K562 (cell line): ENCODE data around the gene MYMK. TPM values are rescaled to one million over a fixed set of nuclear protein-coding genes. Genes with fewer than 3 reads are reported as not detected.

Experiments
- ATAC-seq: fragments of 200-7000 bp; cut with Tn5 transposase; 3 replicates; pipeline ENCODE4 v1.9.1; 2020; ENCODE audit warnings: moderate library complexity
- BruUV-seq: library from RNA; stranded (reverse); fragments of 400-500 nt; replicated peaks from 2 replicates; lab custom pipeline; 2021; lab: Mats Ljungman, UMichigan
- CTCF ChIA-PET: fragments of 300-600 bp; formaldehyde crosslinking; extraction: SDS; loops from one replicate; lab custom pipeline; 2021; ENCODE audit warnings: low intra/inter-chr PET ratio; lab: Yijun Ruan, JAX
- POLR2A ChIA-PET: fragments of 300-600, 350-650 bp; sonication (Branson Sonifier 250); formaldehyde crosslinking; extraction: SDS; loops from one replicate; lab custom pipeline; 2021; ENCODE audit warnings: antibody characterized with exemption, inconsistent platforms; lab: Yijun Ruan, JAX
- DNase-seq, 4 experiments: peaks; one replicate each; pipeline versions ENCODE4 v3.0.0 to v3.0.0-alpha.2; 2011 to 2018; ENCODE audit warnings: low spot score in 3 of 4, mixed read lengths in 3 of 4; ENCODE audit errors: extremely low read depth in 1 of 4
- FAIRE-seq: peaks from 2 replicates; lab custom pipeline; 2011; peaks lifted over from hg19 to GRCh38; lab: Jason Lieb, UNC
- H2AFZ ChIP-seq: 2 replicates; pipeline ENCODE4 v1.6.0; 2011; ENCODE audit warnings: low read depth, low read length, control low read depth, inconsistent platforms
- H3K27ac ChIP-seq: fragments of 200-600 bp; 3 replicates; pipeline ENCODE4 v1.8.0; 2011; ENCODE audit warnings: low read depth, mild to moderate bottlenecking, control low read depth, inconsistent platforms, low read length, moderate library complexity, mixed read lengths; ENCODE audit errors: extremely low read depth
- H3K27me3 ChIP-seq, 2 experiments: fragments of 300-600 bp in 1 of 2; 2 replicates in 1 of 2; 3 replicates in 1 of 2; pipeline versions ENCODE4 v1.6.0 to v1.8.0; 2011; ENCODE audit warnings: inconsistent platforms in 2 of 2, low read length in 2 of 2, mild to moderate bottlenecking in 1 of 2, mixed read lengths in 1 of 2, moderate library complexity in 1 of 2; ENCODE audit not compliant: control insufficient read depth in 2 of 2, insufficient read depth in 2 of 2
- H3K36me3 ChIP-seq: fragments of 300-600 bp; 3 replicates; pipeline ENCODE4 v1.8.0; 2011; ENCODE audit warnings: mild to moderate bottlenecking, low read length, inconsistent platforms; ENCODE audit not compliant: control insufficient read depth, insufficient read depth
- H3K4me1 ChIP-seq, 2 experiments: fragments of 200-600 bp in 1 of 2; replicated peaks in 1 of 2; 2 replicates in 1 of 2; 3 replicates in 1 of 2; pipeline versions ENCODE4 v1.5.1 to v1.8.0; 2011; ENCODE audit warnings: inconsistent platforms in 2 of 2, low read length in 2 of 2, mild to moderate bottlenecking in 1 of 2, mixed read lengths in 1 of 2, moderate library complexity in 1 of 2; ENCODE audit not compliant: control insufficient read depth in 2 of 2, insufficient read depth in 2 of 2
- H3K4me2 ChIP-seq: 2 replicates; pipeline ENCODE4 v1.6.1; 2011; ENCODE audit warnings: low read length, control low read depth, inconsistent platforms, mixed read lengths; ENCODE audit not compliant: insufficient read depth
- H3K4me3 ChIP-seq: fragments of 200-600 bp; sonication (generic), shearing (Covaris generic); 2 replicates; pipeline ENCODE4 v1.5.1; 2016; ENCODE audit warnings: control low read depth, inconsistent platforms
- H3K79me2 ChIP-seq: fragments of 200-600 bp; 3 replicates; pipeline ENCODE4 v1.8.0; 2011; ENCODE audit warnings: low read length, inconsistent platforms; ENCODE audit not compliant: control insufficient read depth, insufficient read depth
- H3K9ac ChIP-seq, 2 experiments: 2 replicates each; pipeline versions ENCODE4 v1.6.0 to v1.6.1; 2011; ENCODE audit warnings: low read depth in 2 of 2, low read length in 2 of 2, control low read depth in 1 of 2, inconsistent platforms in 1 of 2, mild to moderate bottlenecking in 1 of 2, mixed read lengths in 1 of 2; ENCODE audit not compliant: insufficient read depth in 1 of 2
- H3K9me1 ChIP-seq: one replicate; pipeline ENCODE4 v1.6.0; 2011; ENCODE audit warnings: inconsistent platforms, mild to moderate bottlenecking, low read length, moderate library complexity; ENCODE audit not compliant: control insufficient read depth, insufficient read depth
- H3K9me3 ChIP-seq: replicated peaks from 2 replicates; pipeline ENCODE4 v1.5.1; 2011; ENCODE audit warnings: low read depth, low read length, inconsistent platforms; ENCODE audit not compliant: control insufficient read depth, insufficient read depth
- H4K20me1 ChIP-seq: replicated peaks from 2 replicates; pipeline ENCODE4 v1.6.1; 2011; ENCODE audit warnings: low read length, inconsistent platforms, mixed read lengths; ENCODE audit not compliant: control insufficient read depth, insufficient read depth
- ATF1 ChIP-seq, 2 experiments: fragments of 450-650 bp in 1 of 2; IDR thresholded peaks; 2 replicates each; pipeline ENCODE4 v1.6.1; 2016; ENCODE audit warnings: missing compliant biosample characterization in 1 of 2, missing genetic modification characterization in 1 of 2
- KLF16 ChIP-seq: IDR thresholded peaks from 2 replicates; pipeline ENCODE4 v1.6.1; 2016; ENCODE audit warnings: antibody characterized with exemption
- PRPF4 ChIP-seq: fragments of 200-400 bp; formaldehyde crosslinking; IDR thresholded peaks from one replicate; pipeline ENCODE4 v1.6.1; 2017; ENCODE audit warnings: low read length, low read depth, mild to moderate bottlenecking; ENCODE audit not compliant: insufficient read depth, poor library complexity, severe bottlenecking
- ZFP36 ChIP-seq: fragments of 150-350 bp; IDR thresholded peaks from 2 replicates; pipeline ENCODE4 v1.6.1; 2018; ENCODE audit warnings: low read length, low read depth; ENCODE audit not compliant: partially characterized antibody
- ZNF212 ChIP-seq: fragments of 450-650 bp; formaldehyde crosslinking; IDR thresholded peaks from 2 replicates; pipeline ENCODE4 v1.4.0; 2020; ENCODE audit warnings: mild to moderate bottlenecking
- ZNF764 ChIP-seq: fragments of 250-450 bp; sonication (Bioruptor Pico); IDR thresholded peaks from 2 replicates; pipeline ENCODE4 v1.4.0; 2020; ENCODE audit warnings: low read depth, mild to moderate bottlenecking, moderate library complexity
- WGBS: fragments of 100-300 bp; shearing (Covaris generic); methylation state at CpG from one replicate; pipeline ENCODE4 v1.1.6; 2016; ENCODE audit warnings: low coverage, mixed read lengths; ENCODE audit not compliant: insufficient coverage; ENCODE audit errors: missing lambda C conversion rate; 5-methylcytosine and 5-hydroxymethylcytosine counted together
- in situ Hi-C: fragments of 300-500 bp; cut with MboI; formaldehyde crosslinking; loops from 4 replicates; pipeline ENCODE4 v1.15.0; 2018; ENCODE audit warnings: inconsistent platforms, mixed read lengths
- intact Hi-C: fragments of 100-400 bp; cut with micrococcal nuclease; formaldehyde crosslinking; loops from 2 replicates; pipeline ENCODE4 v1.14.2; 2022
- polyA plus RNA-seq, 8 experiments: library from polyadenylated mRNA; depleted of rRNA in 4 of 8; stranded (reverse) in 5 of 8; unstranded in 3 of 8; fragments of >200 nt; fragmentation: Nextera tagmentation in 2 of 8; fragmentation: Illumina TruSeq in 1 of 8; extraction: Ambion mirVana in 2 of 8; extraction: Trizol in 1 of 8; gene quantifications; 2 replicates each; pipeline versions ENCODE4 v1.2.1 to v1.2.3, GENCODE V29; 2011 to 2014; ENCODE audit warnings: inconsistent platforms in 1 of 8, missing spikeins in 1 of 8
- total RNA-seq, 7 experiments: library from RNA; depleted of rRNA in 6 of 7; stranded (reverse); fragments of >200 nt in 6 of 7; fragmentation: Illumina TruSeq in 2 of 7; extraction: Trizol in 2 of 7; gene quantifications; 2 replicates each; pipeline versions ENCODE4 v1.2.1 to v1.2.3, GENCODE V29; 2011 to 2021; ENCODE audit warnings: low replicate concordance in 1 of 7

MYMK gene
- total and polyA plus RNA-seq, 9 of the 15 experiments (the other 6 are each of a cell fraction or from before 2014, with no cell fraction given): not detected

GRCh38 chr9:133475292-133476012, 49.3 kb downstream of the MYMK start:
- BruUV-seq: no TSS peak
- peaks cover 19% of the 10 kb centered on the region for H4K20me1 ChIP-seq
- CTCF ChIA-PET: no interaction called here
- no peak for ATAC-seq
- no peaks in the 10 kb centered on the region for H3K9me1 ChIP-seq
- no peak overlapping the region for H3K27ac ChIP-seq
- H3K4me2 ChIP-seq: no peak overlapping the region
- POLR2A ChIA-PET: interaction anchor here (1.0 kb wide), 1 partner anchor 128 kb away, joined by 4 read pairs; the partner anchor contains the start of genes MED22 and RPL7A
- H3K9ac ChIP-seq: no peak overlapping the region
- 20% methylated on average over 24 of the region's 27 CpGs for WGBS
- no peaks in the 10 kb centered on the region for H3K79me2 ChIP-seq
- no peaks in the 10 kb centered on the region for H3K36me3 ChIP-seq
- in situ Hi-C loops: no loop called here
- TF ChIP-seq PRPF4 (no peak), KLF16 (no peak), ZNF764 (CRISPR knock-in tag) (no peak), ZNF212 (CRISPR knock-in tag) (no peak), ZFP36 (peak; percentile 93), ATF1 (CRISPR knock-in tag; IDR thresholded peaks at IDR 0.05) (no peak), ATF1 (tag; IDR thresholded peaks at IDR 0.05) (no peak)
- TF ChIP-seq, all 486 proteins: peak for 1
- FAIRE-seq (no peak), DNase-seq (no peak)
- no peaks in the 10 kb centered on the region for H3K9me3 ChIP-seq
- intact Hi-C loops: no loop called here
- peaks cover 0 to 54% of the 10 kb centered on the region in 2 experiments; a peak in 3 of 5 replicates for H3K4me1 ChIP-seq
- no peak overlapping the region for H3K4me3 ChIP-seq
- peaks cover 14 to 55% of the 10 kb centered on the region in 2 experiments for H3K27me3 ChIP-seq
- H2AFZ ChIP-seq: no peak overlapping the region
